ENCODE measurements around the gene FAM222A.

Gene FAM222A

DNA sequence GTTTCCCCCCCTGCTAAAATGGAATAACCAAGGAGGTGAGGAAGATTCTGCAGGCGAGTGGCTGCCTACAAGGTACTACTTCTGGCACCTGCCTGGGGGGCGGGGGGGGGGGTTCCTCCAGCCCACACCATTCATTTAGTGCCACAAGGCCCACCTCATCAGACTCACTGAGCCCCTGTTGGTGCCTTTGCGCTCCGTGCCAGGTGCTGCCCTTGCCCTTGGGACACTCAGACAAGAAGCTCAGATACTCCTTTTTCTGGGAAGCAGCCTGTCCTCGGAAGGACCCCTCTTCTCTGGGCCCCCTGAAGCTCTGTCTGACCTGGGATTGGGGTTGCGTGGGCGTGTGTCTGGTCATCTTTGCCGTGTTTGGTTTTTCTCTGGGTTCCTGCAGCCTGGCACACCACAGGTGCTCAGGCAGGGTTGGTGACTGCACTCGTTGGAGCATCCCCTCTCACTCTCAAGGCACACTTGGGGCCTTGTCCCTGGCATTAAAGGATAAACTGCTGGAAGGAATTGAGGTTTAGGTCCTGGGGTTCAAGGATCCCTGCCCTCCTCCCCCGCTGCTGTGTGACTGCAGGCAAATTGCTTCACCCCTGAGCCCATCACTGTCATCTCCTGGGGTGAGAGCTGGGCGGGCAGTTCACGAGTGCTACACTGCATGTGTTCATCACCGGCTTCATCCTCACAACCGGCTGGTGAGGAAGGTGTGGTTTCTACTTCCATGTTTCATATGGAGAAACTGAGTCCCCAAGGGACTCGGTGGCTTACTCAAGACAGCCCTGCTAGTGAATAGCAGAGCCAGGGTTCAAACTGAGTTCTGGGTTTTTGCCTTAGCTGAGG, 16.9 kb downstream of the FAM222A start:
- H3K4me3 ChIP-seq (ENCODE audit: low read depth, low read length) = no peak overlapping the region
- no peak for TF ChIP-seq CTCF (IDR thresholded peaks at IDR 0.05; ENCODE audit: low read depth, low read length)
- no peak for DNase-seq (ENCODE audit: low read depth, low spot score)
- in situ Hi-C loops (cut with HindIII; ENCODE audit: low sequenced_read_pairs) = no loop called here

DNA sequence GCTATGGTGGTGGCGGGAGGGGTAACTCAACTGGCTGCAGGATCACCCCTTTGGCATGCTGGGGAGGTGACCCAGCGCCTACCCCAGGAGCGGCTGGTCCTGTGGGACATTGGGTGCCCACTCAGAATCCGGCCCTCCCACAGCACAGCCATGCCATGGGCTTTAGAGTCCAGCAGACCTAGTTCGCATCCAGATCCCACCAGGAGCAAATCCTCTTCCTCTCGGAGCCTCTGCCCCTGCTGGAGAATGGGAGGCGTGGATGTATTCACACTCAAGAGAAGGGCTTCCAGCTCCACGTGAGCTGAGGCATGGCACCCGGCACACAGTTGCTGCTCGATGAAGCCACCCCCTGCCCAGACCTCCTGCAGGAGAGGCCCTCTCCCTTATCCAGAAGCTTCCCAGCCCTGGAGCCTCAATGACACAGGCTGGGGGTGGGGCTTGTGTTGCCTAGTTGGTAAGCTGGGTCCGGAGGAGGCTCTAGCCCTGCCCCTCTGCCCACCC, 17.7 kb downstream of the FAM222A start:
- DNase-seq (ENCODE audit: low read depth, low spot score) = no peak
- in situ Hi-C loops (cut with HindIII; ENCODE audit: low sequenced_read_pairs) = no loop called here
- no peak for TF ChIP-seq CTCF (IDR thresholded peaks at IDR 0.05; ENCODE audit: low read depth, low read length)
- no peak overlapping the region for H3K4me3 ChIP-seq (ENCODE audit: low read depth, low read length)

- no peak for DNase-seq (ENCODE audit: low read depth, low spot score)
- TF ChIP-seq CTCF (IDR thresholded peaks at IDR 0.05; ENCODE audit: low read depth, low read length) = no peak
- in situ Hi-C loops (cut with HindIII; ENCODE audit: low sequenced_read_pairs) = no loop called here
- no peak overlapping the region for H3K4me3 ChIP-seq (ENCODE audit: low read depth, low read length)
Measured at GRCh38 chr12:109731806-109732205, 18.2 kb downstream of the FAM222A start.

DNA sequence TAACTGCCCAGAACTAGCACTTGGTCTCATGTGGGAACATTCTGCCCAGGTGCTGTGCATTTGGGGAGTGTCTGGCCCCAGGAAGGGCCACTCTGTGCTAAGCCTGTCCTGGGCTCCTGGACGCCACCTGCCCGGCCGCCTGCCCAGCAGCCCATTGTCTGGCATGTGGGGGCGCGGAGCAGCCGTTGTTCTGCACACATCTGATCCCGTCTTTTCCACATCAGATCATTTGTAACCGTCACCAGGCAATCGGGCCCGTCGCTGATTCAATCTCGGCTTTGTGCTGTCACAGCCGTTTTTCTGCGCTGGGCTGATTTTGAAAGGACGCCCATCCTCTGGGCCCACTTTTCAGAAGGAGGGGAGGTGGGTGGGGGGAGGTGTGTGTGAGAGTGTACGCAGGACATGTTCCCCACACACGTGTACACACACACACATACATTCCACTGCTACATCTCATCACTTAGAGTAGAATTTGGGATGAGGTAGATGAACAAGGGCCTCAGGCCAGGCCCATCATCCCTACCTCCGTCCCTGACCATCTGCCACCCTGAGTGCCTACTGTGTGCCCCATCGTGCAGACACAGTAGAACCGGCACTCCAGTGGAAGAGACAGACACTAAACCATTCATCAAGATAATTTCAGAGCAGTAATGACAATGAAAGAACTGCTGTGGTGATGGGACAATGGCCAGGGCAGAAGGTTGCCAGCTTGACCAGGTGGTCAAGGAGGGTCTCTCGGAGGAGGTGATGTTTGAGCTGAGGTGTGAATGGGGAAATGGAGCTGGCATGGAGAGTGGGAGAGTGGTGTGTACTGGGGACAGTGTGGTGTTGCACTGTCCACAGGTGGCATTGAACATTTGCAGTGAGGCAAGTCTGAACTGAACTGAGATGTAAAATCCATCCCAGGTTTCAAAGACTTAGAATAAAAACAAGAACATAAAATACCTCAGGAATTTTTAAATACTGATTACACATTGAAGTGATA, 19.0 kb downstream of the FAM222A start:
- in situ Hi-C loops (cut with HindIII; ENCODE audit: low sequenced_read_pairs) = no loop called here
- H3K4me3 ChIP-seq (ENCODE audit: low read depth, low read length) = no peak overlapping the region
- no peak for TF ChIP-seq CTCF (IDR thresholded peaks at IDR 0.05; ENCODE audit: low read depth, low read length)
- no peak for DNase-seq (ENCODE audit: low read depth, low spot score)

- H3K4me3 ChIP-seq (ENCODE audit: low read depth, low read length) = no peak overlapping the region
- no peak for DNase-seq (ENCODE audit: low read depth, low spot score)
- in situ Hi-C loops (cut with HindIII; ENCODE audit: low sequenced_read_pairs) = no loop called here
- TF ChIP-seq CTCF (IDR thresholded peaks at IDR 0.05; ENCODE audit: low read depth, low read length) = no peak
Measured at GRCh38 chr12:109734219-109735000, 20.8 kb downstream of the FAM222A start.

GRCh38 chr12:109735051-109735521, 21.5 kb downstream of the FAM222A start:
- no peak for TF ChIP-seq CTCF (IDR thresholded peaks at IDR 0.05; ENCODE audit: low read depth, low read length)
- H3K4me3 ChIP-seq (ENCODE audit: low read depth, low read length) = no peak overlapping the region
- DNase-seq (ENCODE audit: low read depth, low spot score) = no peak
- in situ Hi-C loops (cut with HindIII; ENCODE audit: low sequenced_read_pairs) = no loop called here

All from astrocyte of the spinal cord (primary cell).